K562 (cell line): ENCODE results near the gene FZD1. TPM values are rescaled to one million over a fixed set of nuclear protein-coding genes. Genes with fewer than 3 reads are reported as not detected.

Experiments
- CBX8 ChIP-seq: fragments of 200-600 bp; sonication (generic); IDR thresholded peaks from 2 replicates; pipeline ENCODE4 v1.6.1; 2012; ENCODE audit warnings: borderline replicate concordance, mixed run types, low read depth, mild to moderate bottlenecking, moderate library complexity, mixed read lengths, low read length, control low read depth, inconsistent platforms; ENCODE audit not compliant: poor library complexity, severe bottlenecking; ENCODE audit errors: extremely low read depth
- CHAMP1 ChIP-seq: fragments of 450-650 bp; IDR thresholded peaks from 2 replicates; pipeline ENCODE4 v1.6.1; 2016; ENCODE audit warnings: mild to moderate bottlenecking
- E2F5 ChIP-seq: sonication (generic); formaldehyde crosslinking; IDR thresholded peaks from 2 replicates; pipeline ENCODE4 v1.8.0; 2022; ENCODE audit warnings: mild to moderate bottlenecking, missing genetic modification reagents
- ERF ChIP-seq: fragments of 450-650 bp; formaldehyde crosslinking; IDR thresholded peaks from 2 replicates; pipeline ENCODE4 v1.4.0; 2020; ENCODE audit warnings: mild to moderate bottlenecking, mixed read lengths
- ETV6 ChIP-seq, 3 experiments: fragments of 150-350 bp in 1 of 3; sonication (generic) in 1 of 3; formaldehyde crosslinking in 1 of 3; IDR thresholded peaks; 2 replicates each; pipeline versions ENCODE4 v1.6.1 to v1.8.0; 2014 to 2022; ENCODE audit warnings: borderline replicate concordance in 2 of 3, low read depth in 2 of 3, antibody characterized with exemption in 1 of 3, low read length in 1 of 3, mild to moderate bottlenecking in 1 of 3, missing genetic modification reagents in 1 of 3
- GTF2E2 ChIP-seq: fragments of 200-800 bp; sonication (Bioruptor generic); IDR thresholded peaks from 2 replicates; pipeline ENCODE4 v1.6.1; 2016; ENCODE audit warnings: missing genetic modification characterization, missing compliant biosample characterization
- MTA1 ChIP-seq: fragments of 450-650 bp; IDR thresholded peaks from 2 replicates; pipeline ENCODE4 v1.6.1; 2017; ENCODE audit warnings: borderline replicate concordance
- NONO ChIP-seq, 2 experiments: fragments of 200-400 bp in 1 of 2; fragments of 450-650 bp in 1 of 2; formaldehyde crosslinking in 1 of 2; IDR thresholded peaks; 2 replicates each; pipeline ENCODE4 v1.6.1; 2017; ENCODE audit warnings: low read depth in 2 of 2, mild to moderate bottlenecking in 2 of 2, moderate library complexity in 2 of 2, low read length in 1 of 2
- NR1H2 ChIP-seq: sonication (generic); formaldehyde crosslinking; IDR thresholded peaks from 2 replicates; pipeline ENCODE4 v1.4.0; 2020; ENCODE audit warnings: mild to moderate bottlenecking, missing genetic modification reagents
- NR2C2 ChIP-seq, 2 experiments: fragments of 200-800 bp in 1 of 2; sonication (Bioruptor generic) in 1 of 2; sonication (generic) in 1 of 2; formaldehyde crosslinking in 1 of 2; IDR thresholded peaks; 2 replicates each; pipeline versions ENCODE4 v1.6.1 to v1.8.0; 2016 to 2022; ENCODE audit warnings: mild to moderate bottlenecking in 1 of 2, missing compliant biosample characterization in 1 of 2, missing genetic modification characterization in 1 of 2, missing genetic modification reagents in 1 of 2
- POLR2AphosphoS2 ChIP-seq: IDR thresholded peaks from 2 replicates; pipeline ENCODE4 v1.6.1; 2012; ENCODE audit warnings: low read length, improper control_type of control experiment
- PRMT5 ChIP-seq: sonication (generic); formaldehyde crosslinking; IDR thresholded peaks from 2 replicates; pipeline ENCODE4 v1.5.0; 2020; ENCODE audit warnings: missing genetic modification reagents
- RCOR1 ChIP-seq, 2 experiments: IDR thresholded peaks; 2 replicates each; pipeline ENCODE4 v1.6.1; 2012; ENCODE audit warnings: low read depth in 2 of 2, low read length in 2 of 2, borderline replicate concordance in 1 of 2, improper control_type of control experiment in 1 of 2
- SAFB ChIP-seq: fragments of 200-400 bp; formaldehyde crosslinking; IDR thresholded peaks from 2 replicates; pipeline ENCODE4 v1.6.1; 2017; ENCODE audit warnings: low read depth, low read length, borderline replicate concordance
- TAF7 ChIP-seq: fragments of 450-650 bp; IDR thresholded peaks from 2 replicates; pipeline ENCODE4 v1.6.1; 2016; ENCODE audit warnings: missing genetic modification characterization, missing compliant biosample characterization
- TEAD4 ChIP-seq, 2 experiments: sonication (generic) in 1 of 2; formaldehyde crosslinking in 1 of 2; IDR thresholded peaks; 2 replicates each; pipeline versions ENCODE4 v1.6.1 to v1.8.0; 2012 to 2022; ENCODE audit warnings: borderline replicate concordance in 1 of 2, inconsistent platforms in 1 of 2, low read length in 1 of 2, mild to moderate bottlenecking in 1 of 2, missing genetic modification reagents in 1 of 2
- TSHZ1 ChIP-seq: fragments of 250-450 bp; sonication (Bioruptor Pico); IDR thresholded peaks from 2 replicates; pipeline ENCODE4 v1.4.0; 2020; ENCODE audit warnings: mild to moderate bottlenecking, moderate library complexity
- ZNF695 ChIP-seq: fragments of 450-650 bp; formaldehyde crosslinking; IDR thresholded peaks from 2 replicates; pipeline ENCODE4 v1.4.0; 2020; ENCODE audit warnings: mild to moderate bottlenecking, moderate library complexity
- polyA plus RNA-seq, 8 experiments: library from polyadenylated mRNA; depleted of rRNA in 4 of 8; stranded (reverse) in 5 of 8; unstranded in 3 of 8; fragments of >200 nt; fragmentation: Nextera tagmentation in 2 of 8; fragmentation: Illumina TruSeq in 1 of 8; extraction: Ambion mirVana in 2 of 8; extraction: Trizol in 1 of 8; gene quantifications; 2 replicates each; pipeline versions ENCODE4 v1.2.1 to v1.2.3, GENCODE V29; 2011 to 2014; ENCODE audit warnings: inconsistent platforms in 1 of 8, missing spikeins in 1 of 8
- total RNA-seq, 7 experiments: library from RNA; depleted of rRNA in 6 of 7; stranded (reverse); fragments of >200 nt in 6 of 7; fragmentation: Illumina TruSeq in 2 of 7; extraction: Trizol in 2 of 7; gene quantifications; 2 replicates each; pipeline versions ENCODE4 v1.2.1 to v1.2.3, GENCODE V29; 2011 to 2021; ENCODE audit warnings: low replicate concordance in 1 of 7

Gene FZD1
- total and polyA plus RNA-seq, 9 of the 15 experiments (the other 6 are each of a cell fraction or from before 2014, with no cell fraction given), result 0.25 to 5.1 (median 1.8) TPM

- TF ChIP-seq NR2C2 (CRISPR knock-in tag; IDR thresholded peaks at IDR 0.05) (no peak), NR2C2 (tag; IDR thresholded peaks at IDR 0.05) (no peak), PRMT5 (no peak), TEAD4 (IDR thresholded peaks at IDR 0.05; ENCODE audit: low read length) (peak; percentile 99), TEAD4 (CRISPR knock-in tag; IDR thresholded peaks at IDR 0.05; ENCODE audit: borderline replicate concordance) (no peak), NR1H2 (CRISPR knock-in tag) (no peak), E2F5 (CRISPR knock-in tag) (no peak), TAF7 (tag) (no peak), RCOR1 (IDR thresholded peaks at IDR 0.05; ENCODE audit: borderline replicate concordance in 1 of 2, low read depth in 2 of 2, low read length in 2 of 2) (peak in 1 of 2 experiments; percentile 97; a peak in 2 of 4 replicates), GTF2E2 (no peak), CBX8 (no peak), MTA1 (peak; percentile 38), TSHZ1 (CRISPR knock-in tag) (no peak), ETV6 (IDR thresholded peaks at IDR 0.05; ENCODE audit: borderline replicate concordance in 1 of 2, low read depth in 2 of 2, low read length in 1 of 2) (peak in 1 of 2 experiments; percentile 81; a peak in 1 of 4 replicates), ETV6 (CRISPR knock-in tag; IDR thresholded peaks at IDR 0.05; ENCODE audit: borderline replicate concordance) (no peak), POLR2AphosphoS2 (no peak), SAFB (no peak), ZNF695 (CRISPR knock-in tag) (no peak), ERF (CRISPR knock-in tag) (no peak), NONO (IDR thresholded peaks at IDR 0.05; ENCODE audit: low read depth in 2 of 2, low read length in 1 of 2) (peak in 1 of 2 experiments; percentile 90; a peak in 2 of 4 replicates), CHAMP1 (peak; percentile 98)
These were observed 35.9 kb downstream of the FZD1 start (continued) for GRCh38 chr7:91299952-91300775.
